ENCODE results near the gene TUBGCP3.

The TUBGCP3 gene

DNA sequence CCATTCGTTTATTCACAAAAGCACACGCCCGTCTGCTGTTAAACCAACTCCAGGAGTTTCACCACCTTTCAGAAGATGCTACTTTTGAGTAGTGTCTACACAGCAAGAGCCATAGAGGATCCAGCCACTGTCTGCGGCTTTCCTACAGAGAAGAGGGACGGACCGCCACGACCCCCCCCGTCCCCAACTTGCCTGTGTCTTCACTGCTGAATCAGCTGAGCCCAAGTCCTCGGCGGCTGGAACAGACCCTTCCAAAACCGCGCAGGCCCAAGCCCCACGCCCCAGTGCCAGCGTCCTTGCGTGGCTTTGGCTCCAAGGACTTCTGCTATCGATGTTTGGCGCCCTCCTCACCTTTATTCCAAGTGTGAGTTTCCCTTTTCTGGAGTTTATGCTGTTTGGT, 146.7 kb downstream of the TUBGCP3 start:
- H3K27ac ChIP-seq = no peak overlapping the region
- H3K36me3 ChIP-seq = no peaks in the 10 kb centered on the region
- H3K4me1 ChIP-seq (ENCODE audit: control insufficient read depth in 1 of 2, insufficient read depth in 1 of 2, low read depth in 1 of 2, low read length in 1 of 2) = no peaks in the 10 kb centered on the region
- TF ChIP-seq, protein P1, sequence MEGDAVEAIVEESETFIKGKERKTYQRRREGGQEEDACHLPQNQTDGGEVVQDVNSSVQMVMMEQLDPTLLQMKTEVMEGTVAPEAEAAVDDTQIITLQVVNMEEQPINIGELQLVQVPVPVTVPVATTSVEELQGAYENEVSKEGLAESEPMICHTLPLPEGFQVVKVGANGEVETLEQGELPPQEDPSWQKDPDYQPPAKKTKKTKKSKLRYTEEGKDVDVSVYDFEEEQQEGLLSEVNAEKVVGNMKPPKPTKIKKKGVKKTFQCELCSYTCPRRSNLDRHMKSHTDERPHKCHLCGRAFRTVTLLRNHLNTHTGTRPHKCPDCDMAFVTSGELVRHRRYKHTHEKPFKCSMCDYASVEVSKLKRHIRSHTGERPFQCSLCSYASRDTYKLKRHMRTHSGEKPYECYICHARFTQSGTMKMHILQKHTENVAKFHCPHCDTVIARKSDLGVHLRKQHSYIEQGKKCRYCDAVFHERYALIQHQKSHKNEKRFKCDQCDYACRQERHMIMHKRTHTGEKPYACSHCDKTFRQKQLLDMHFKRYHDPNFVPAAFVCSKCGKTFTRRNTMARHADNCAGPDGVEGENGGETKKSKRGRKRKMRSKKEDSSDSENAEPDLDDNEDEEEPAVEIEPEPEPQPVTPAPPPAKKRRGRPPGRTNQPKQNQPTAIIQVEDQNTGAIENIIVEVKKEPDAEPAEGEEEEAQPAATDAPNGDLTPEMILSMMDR (IDR thresholded peaks at IDR 0.05) = no peak
- no peak overlapping the region for H3K4me3 ChIP-seq (ENCODE audit: low read depth in 1 of 2, low read length in 1 of 2)
- peaks cover 48% of the 10 kb centered on the region for H3K27me3 ChIP-seq
- H3K9me3 ChIP-seq = no peaks in the 10 kb centered on the region

DNA sequence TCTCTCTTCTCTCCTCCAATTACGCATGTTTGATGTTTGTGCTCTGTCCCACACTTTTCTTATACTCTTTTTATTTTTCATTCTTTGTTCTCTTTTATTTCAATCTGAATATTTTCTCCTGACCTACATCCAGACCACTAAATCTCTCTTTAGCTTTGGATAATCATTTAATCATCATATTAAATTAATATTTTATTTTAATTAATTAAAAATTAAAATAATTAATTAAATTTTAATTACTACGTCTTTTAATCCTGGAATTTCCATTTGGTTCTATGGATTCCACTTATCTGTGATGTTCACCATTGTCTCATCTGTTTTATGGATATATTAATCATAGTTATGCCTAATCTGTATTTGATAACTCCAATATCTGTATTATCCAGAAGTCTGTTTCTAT, 149.4 kb downstream of the TUBGCP3 start:
- TF ChIP-seq, protein P1 (IDR thresholded peaks at IDR 0.05) = no peak
- no peak overlapping the region for H3K27ac ChIP-seq
- H3K27me3 ChIP-seq = peaks cover 30% of the 10 kb centered on the region
- H3K9me3 ChIP-seq = no peaks in the 10 kb centered on the region
- H3K4me1 ChIP-seq (ENCODE audit: control insufficient read depth in 1 of 2, insufficient read depth in 1 of 2, low read depth in 1 of 2, low read length in 1 of 2) = no peaks in the 10 kb centered on the region
- no peaks in the 10 kb centered on the region for H3K36me3 ChIP-seq
- no peak overlapping the region for H3K4me3 ChIP-seq (ENCODE audit: low read depth in 1 of 2, low read length in 1 of 2)

DNA sequence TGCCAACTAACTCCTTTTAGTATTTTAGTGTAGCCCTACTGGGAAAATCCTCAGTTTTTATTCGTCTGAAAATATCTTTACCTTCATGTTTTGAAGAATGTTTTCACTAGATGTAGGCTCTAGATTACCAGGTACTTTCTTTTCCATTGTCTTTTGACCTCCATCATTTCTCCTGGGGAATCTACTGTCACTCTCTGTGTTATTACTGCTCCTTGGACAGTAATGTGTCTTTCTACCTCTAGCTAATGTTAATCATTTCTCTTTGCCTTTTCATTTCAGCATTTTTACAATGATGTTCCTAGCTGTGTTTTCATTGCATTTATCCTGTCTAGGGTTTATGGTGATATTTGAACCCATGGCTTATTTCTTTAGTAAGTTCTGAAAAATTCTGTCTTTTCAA, 149.9 kb downstream of the TUBGCP3 start:
- no peaks in the 10 kb centered on the region for H3K4me1 ChIP-seq (ENCODE audit: control insufficient read depth in 1 of 2, insufficient read depth in 1 of 2, low read depth in 1 of 2, low read length in 1 of 2)
- TF ChIP-seq, protein P1 (IDR thresholded peaks at IDR 0.05) = no peak
- peaks cover 26% of the 10 kb centered on the region for H3K27me3 ChIP-seq
- no peak overlapping the region for H3K27ac ChIP-seq
- no peaks in the 10 kb centered on the region for H3K36me3 ChIP-seq
- H3K9me3 ChIP-seq = no peaks in the 10 kb centered on the region
- H3K4me3 ChIP-seq (ENCODE audit: low read depth in 1 of 2, low read length in 1 of 2) = no peak overlapping the region

DNA sequence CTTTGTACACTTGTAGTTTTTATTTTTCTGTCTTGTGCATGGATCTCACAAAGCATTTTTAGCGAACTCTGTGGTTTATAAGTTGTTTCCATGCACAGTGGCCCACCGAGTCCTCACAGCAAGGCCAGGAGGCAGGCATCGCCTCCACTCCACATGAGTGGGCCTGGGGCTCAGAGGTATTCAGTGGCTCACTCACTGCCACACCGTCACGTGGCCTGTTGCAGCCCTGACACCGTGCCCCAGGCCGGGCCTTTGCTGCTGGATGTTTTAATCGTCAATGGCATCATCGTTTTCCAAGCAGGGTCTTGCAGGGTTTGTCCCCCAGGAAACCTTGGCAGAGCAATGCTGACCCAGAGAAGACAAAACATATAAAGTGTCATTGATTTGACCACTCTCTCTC, 152.0 kb downstream of the TUBGCP3 start:
- Histone ChIP-seq H3K36me3 (no peaks in the 10 kb centered on the region), H3K4me1 (ENCODE audit: control insufficient read depth in 1 of 2, insufficient read depth in 1 of 2, low read depth in 1 of 2, low read length in 1 of 2) (no peaks in the 10 kb centered on the region), H3K27ac (no peak overlapping the region), H3K27me3 (peaks cover 5% of the 10 kb centered on the region), H3K4me3 (ENCODE audit: low read depth in 1 of 2, low read length in 1 of 2) (no peak overlapping the region), H3K9me3 (no peaks in the 10 kb centered on the region)
- TF ChIP-seq, protein P1 (IDR thresholded peaks at IDR 0.05) = no peak
